Measurements from ENCODE around the gene ADCY10.

The ADCY10 gene

GRCh38 chr1:167904652-167905130 is 9.2 kb downstream of the ADCY10 start:
- TF ChIP-seq TAF1 (IDR thresholded peaks at IDR 0.05; ENCODE audit: borderline replicate concordance, insufficient read depth, low read length): no peak
- peak; percentile 20 for TF ChIP-seq FOXP2 (optimal IDR thresholded peaks at IDR 0.05; ENCODE audit: borderline replicate concordance, extremely low read depth, extremely low read length, insufficient read depth)
- TF ChIP-seq REST (IDR thresholded peaks at IDR 0.05; ENCODE audit: insufficient read depth in 1 of 2, low read depth in 2 of 2, low read length in 2 of 2): no peak
- TF ChIP-seq POLR2AphosphoS5 (IDR thresholded peaks at IDR 0.05; ENCODE audit: low read depth, low read length): no peak

GRCh38 chr1:167900907-167901306 is 13.0 kb downstream of the ADCY10 start:
- TF ChIP-seq SIN3A (IDR thresholded peaks at IDR 0.05; ENCODE audit: borderline replicate concordance, insufficient read depth, low read length) (no peak), TAF1 (IDR thresholded peaks at IDR 0.05; ENCODE audit: borderline replicate concordance, insufficient read depth, low read length) (no peak), REST (IDR thresholded peaks at IDR 0.05; ENCODE audit: insufficient read depth in 1 of 2, low read depth in 2 of 2, low read length in 2 of 2) (no peak), POLR2AphosphoS5 (IDR thresholded peaks at IDR 0.05; ENCODE audit: low read depth, low read length) (no peak), FOXP2 (optimal IDR thresholded peaks at IDR 0.05; ENCODE audit: borderline replicate concordance, extremely low read depth, extremely low read length, insufficient read depth) (no peak)

GRCh38 chr1:167899253-167899681 is 14.7 kb downstream of the ADCY10 start:
- no peak for TF ChIP-seq TAF1 (IDR thresholded peaks at IDR 0.05; ENCODE audit: borderline replicate concordance, insufficient read depth, low read length)
- TF ChIP-seq FOXP2 (optimal IDR thresholded peaks at IDR 0.05; ENCODE audit: borderline replicate concordance, extremely low read depth, extremely low read length, insufficient read depth): no peak
- no peak for TF ChIP-seq SIN3A (IDR thresholded peaks at IDR 0.05; ENCODE audit: borderline replicate concordance, insufficient read depth, low read length)
- TF ChIP-seq POLR2AphosphoS5 (IDR thresholded peaks at IDR 0.05; ENCODE audit: low read depth, low read length): no peak
- TF ChIP-seq REST (IDR thresholded peaks at IDR 0.05; ENCODE audit: insufficient read depth in 1 of 2, low read depth in 2 of 2, low read length in 2 of 2): no peak

GRCh38 chr1:167898578-167899222 is 15.2 kb downstream of the ADCY10 start:
- TF ChIP-seq FOXP2 (optimal IDR thresholded peaks at IDR 0.05; ENCODE audit: borderline replicate concordance, extremely low read depth, extremely low read length, insufficient read depth) (no peak), POLR2AphosphoS5 (IDR thresholded peaks at IDR 0.05; ENCODE audit: low read depth, low read length) (no peak), SIN3A (IDR thresholded peaks at IDR 0.05; ENCODE audit: borderline replicate concordance, insufficient read depth, low read length) (no peak), TAF1 (IDR thresholded peaks at IDR 0.05; ENCODE audit: borderline replicate concordance, insufficient read depth, low read length) (no peak), REST (IDR thresholded peaks at IDR 0.05; ENCODE audit: insufficient read depth in 1 of 2, low read depth in 2 of 2, low read length in 2 of 2) (no peak)
